GM21529 (cell line): ENCODE results near the gene ALPK1.
"Not testable (repeated sequence)": the region's sequence is repeated elsewhere in the genome, so short reads cannot be mapped to it uniquely, and the experiment has no call there.

Source experiments
- ATAC-seq: cut with Tn5 transposase; IDR thresholded peaks from one replicate; pipeline ENCODE4 v1.9.1; 2021; ENCODE audit not compliant: unreplicated experiment

ALPK1 gene

GRCh38 chr4:112377594-112378242 is 80.5 kb downstream of the ALPK1 start:
- ATAC-seq = no peak

DNA sequence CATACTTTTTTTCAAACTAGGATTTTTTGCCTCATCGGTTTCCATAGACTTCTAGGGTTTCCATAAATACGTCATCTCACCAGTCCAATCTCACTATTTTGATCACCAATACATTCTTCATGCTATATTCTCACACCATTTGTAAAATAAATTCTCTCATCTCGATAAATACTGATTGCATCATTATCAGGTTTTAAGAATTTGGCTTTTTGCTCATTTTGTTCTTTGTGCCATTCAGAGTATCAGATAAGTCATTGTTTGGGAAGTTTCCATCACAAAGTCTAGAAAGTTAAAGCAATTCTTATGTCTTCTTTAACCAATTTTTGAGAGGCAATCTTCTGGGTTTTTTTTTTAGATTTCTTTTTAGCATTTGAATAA is 81.1 kb downstream of the ALPK1 start:
- ATAC-seq = no peak

GRCh38 chr4:112378858-112379257 is 81.7 kb downstream of the ALPK1 start:
- no peak for ATAC-seq

- no peak for ATAC-seq
Measured at GRCh38 chr4:112379306-112379705, 82.1 kb downstream of the ALPK1 start.

DNA sequence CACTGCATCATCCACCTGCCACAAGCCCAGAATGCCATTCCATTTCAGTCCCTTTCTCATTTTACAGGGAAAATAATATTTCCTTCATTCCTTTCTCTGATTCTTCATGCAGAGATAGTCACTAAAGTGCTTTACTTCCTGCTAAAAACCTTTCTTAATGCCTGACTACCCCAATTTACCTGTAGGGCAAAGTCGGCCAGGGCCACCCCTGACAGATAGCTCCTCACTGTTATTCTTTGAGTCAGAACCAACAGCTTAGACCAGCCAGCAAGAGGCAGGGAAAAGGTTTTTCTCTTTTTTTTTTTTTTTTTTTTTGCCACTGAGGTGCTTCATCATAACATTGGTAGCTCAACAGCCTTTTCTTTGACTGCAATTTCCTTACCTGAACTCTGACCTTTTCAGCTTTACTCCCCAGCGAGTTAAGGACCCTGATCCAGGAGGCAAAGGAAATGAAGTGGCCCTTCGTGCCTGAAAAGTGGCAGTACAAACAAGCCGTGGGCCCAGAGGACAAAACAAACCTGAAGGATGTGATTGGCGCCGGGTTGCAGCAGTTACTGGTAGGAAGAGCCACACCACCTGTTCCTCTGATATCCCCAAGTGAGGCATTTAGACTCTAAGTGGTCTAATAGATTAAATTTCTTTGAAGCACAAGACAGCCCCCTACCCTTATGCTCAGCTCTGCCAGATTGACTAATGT is 85.0 kb downstream of the ALPK1 start:
- no peak for ATAC-seq

- ATAC-seq = no peak
Measured at GRCh38 chr4:112386071-112386470, 88.9 kb downstream of the ALPK1 start.

DNA sequence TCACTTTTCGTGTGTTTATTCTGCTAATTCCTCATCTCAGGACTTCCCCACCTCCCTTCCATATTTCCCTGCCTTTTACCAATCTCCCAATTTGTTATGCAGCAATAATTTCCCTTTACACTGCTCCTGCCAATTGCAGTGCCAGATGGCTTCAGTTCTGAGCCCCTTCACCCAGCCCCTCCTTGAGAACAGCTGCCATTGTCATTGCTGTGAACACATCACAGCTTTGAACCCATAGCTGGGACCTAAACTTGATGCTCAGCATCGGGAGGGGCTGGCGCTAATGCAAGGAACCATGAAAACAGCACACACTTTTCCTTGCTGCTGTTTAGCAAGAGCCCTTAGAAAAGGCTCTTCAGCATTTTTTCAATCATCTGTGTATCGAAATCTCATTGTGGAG is 104.9 kb downstream of the ALPK1 start:
- no peak for ATAC-seq

GRCh38 chr4:112403101-112403945 is 106.2 kb downstream of the ALPK1 start:
- ATAC-seq = no peak

DNA sequence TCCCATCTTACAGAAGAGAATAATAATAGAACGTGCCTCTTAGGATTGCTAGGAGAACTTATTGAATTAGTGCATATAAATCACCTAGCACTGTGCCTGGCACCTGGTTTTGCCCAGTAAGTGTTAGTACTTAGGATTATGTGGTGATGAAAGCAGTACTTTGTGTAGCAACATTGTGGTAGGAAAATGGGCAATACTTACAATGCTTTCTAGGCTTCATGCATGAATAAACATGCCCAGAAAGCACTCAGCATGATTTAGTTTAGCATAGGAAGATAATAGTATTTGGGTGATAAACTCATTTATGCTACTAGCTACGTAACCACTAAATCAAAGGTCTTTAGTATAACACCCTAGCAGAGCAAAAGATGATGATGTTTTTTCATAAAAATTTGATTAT is 113.2 kb downstream of the ALPK1 start:
- ATAC-seq = no peak

- no peak for ATAC-seq
Measured at GRCh38 chr4:112410804-112411203, 113.6 kb downstream of the ALPK1 start.

DNA sequence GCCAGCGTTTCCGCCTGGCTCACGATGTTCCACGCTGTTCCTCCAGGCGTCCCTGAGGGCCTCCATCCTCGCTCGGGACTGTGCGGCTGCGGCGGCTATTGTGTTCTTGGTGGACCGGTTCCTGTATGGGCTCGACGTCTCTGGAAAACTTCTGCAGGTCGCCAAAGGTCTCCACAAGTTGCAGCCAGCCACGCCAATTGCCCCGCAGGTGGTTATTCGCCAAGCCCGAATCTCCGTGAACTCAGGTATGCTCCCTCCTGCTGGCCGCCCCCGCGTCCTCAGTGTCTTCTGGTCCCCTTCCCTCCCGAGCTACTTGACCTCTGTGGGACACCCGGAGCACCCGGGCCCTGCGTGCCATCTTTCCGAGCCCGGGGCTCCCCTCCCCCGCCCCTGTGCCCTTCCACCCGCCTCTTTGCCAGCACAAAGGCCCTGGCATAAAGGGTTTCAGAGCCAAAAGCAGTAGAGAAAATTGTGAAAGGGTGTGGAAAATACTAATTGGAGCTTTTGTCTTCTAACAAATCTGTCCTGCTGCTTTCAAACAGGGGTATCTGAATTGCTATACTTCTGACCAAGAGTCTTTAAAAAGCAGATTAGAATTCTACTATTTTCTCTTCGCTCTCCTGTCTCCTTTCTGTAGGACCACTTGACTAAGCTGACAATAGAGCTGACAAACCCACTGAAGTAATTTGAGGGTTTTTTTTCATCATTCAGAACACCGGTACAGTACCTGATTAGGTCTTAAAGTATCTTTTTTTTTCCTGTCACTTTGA is 114.8 kb downstream of the ALPK1 start:
- no peak for ATAC-seq

DNA sequence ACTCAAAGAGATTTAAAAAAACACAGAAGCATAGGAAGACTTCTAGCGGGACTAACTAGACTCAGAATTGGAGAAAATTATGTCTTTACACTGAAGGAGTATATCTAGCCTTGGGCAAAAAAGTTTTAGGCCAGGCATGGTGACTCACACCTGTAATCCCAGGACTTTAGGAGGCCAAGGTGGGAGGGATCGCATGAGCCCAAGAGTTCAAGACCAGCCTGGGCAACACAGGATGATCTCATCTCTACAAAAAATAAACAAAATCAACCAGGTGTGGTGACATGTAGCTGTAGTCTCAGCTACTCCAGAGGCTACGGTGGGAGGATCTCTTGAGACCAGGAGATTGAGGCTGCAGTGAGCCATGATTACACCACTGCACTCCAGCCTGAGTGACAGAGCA is 119.3 kb downstream of the ALPK1 start:
- ATAC-seq = no peak

DNA sequence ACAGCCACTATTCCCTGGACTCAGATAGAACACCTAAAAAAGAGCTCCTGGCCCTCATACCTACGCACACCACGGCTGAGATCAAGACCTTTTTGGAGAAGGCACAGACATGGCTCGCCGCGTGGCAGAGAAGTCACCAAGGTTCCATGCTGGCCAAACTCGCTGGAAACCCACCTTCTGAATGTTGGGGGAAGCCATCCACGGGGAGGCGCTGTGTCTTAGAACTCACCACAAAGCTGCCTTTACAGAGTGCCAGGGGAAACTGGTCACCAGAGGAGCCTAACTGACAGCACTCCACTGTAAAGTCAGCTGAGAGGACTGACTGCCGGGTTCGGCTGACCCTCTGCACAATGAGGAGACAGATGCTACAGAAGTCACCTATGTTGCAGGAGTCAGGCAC is 120.9 kb downstream of the ALPK1 start:
- no peak for ATAC-seq

- ATAC-seq = no peak
Measured at GRCh38 chr4:112421911-112422310, 124.7 kb downstream of the ALPK1 start.

- ATAC-seq = no peak
Measured at GRCh38 chr4:112422644-112423043, 125.5 kb downstream of the ALPK1 start.

- ATAC-seq = no peak
Measured at GRCh38 chr4:112423591-112423990, 126.4 kb downstream of the ALPK1 start.

DNA sequence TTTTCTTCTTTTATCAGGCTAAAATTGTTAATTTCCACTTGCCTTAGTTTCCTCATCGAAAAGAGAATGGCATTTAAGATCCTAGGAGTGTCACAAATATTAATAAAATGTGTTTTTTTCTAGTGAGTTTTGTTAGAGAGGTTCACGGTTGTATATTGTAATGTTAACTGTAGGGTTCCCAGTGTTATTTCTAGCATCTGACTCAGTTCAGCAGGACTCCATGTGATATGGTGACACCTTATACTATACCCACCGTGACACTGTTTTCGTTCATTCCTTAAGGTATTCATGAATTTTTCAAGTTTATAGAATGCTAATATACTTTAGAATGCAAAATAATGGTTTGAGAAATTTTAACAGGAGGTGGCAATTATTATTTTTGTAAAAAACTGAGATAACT is 128.7 kb downstream of the ALPK1 start:
- ATAC-seq = no peak

DNA sequence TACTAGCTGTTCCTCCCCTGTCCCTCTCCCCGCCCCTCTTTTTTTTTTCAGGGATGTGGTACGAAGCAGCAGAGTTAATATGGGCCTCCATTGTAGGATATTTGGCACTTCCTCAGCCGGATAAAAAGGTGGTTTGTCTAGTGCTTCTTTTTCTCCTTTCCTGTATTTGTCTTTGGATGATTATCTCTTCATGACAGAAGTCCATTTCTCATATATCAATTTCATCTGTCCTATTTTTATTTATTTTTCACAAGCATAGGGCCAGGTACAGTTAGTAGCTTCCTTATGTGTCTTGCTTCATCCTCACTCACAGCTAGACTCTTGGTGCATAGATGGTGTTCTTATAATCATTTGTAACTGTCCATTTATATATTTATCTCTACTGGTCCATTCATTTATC is 129.2 kb downstream of the ALPK1 start:
- ATAC-seq = no peak

DNA sequence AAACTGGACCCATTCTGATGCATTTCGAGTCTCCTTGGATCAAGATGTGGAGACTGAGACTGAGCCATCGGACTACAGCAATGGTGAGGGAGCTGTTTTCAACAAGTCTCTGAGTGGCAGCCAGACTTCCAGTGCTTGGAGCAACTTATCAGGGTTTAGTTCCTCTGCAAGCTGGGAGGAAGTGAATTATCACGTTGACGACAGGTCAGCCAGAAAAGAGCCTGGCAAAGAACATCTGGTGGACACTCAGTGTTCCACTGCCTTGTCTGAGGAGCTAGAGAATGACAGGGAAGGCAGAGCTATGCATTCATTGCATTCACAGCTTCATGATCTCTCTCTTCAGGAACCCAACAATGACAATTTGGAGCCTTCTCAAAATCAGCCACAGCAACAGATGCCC is 134.0 kb downstream of the ALPK1 start:
- no peak for ATAC-seq

GRCh38 chr4:112436987-112437386 is 139.8 kb downstream of the ALPK1 start:
- no peak for ATAC-seq

GRCh38 chr4:112442226-112442625 is 145.1 kb downstream of the ALPK1 start:
- ATAC-seq = not testable (repeated sequence)
